ENCODE results near the gene EVPLL. TPM values are rescaled to one million over a fixed set of nuclear protein-coding genes. Genes with fewer than 3 reads are reported as not detected.

EVPLL gene
- total RNA-seq, 4 donors from 2014 or later: not detected

- no peaks in the 10 kb centered on the region for H3K27me3 ChIP-seq
- TF ChIP-seq POLR2A (IDR thresholded peaks at IDR 0.05; ENCODE audit: low read depth): no peak
- no peak for TF ChIP-seq POLR2AphosphoS5 (IDR thresholded peaks at IDR 0.05)
- TF ChIP-seq CTCF (IDR thresholded peaks at IDR 0.05): no peak
- no peaks in the 10 kb centered on the region for H3K9me3 ChIP-seq
- no peak for DNase-seq (ENCODE audit: extremely low spot score)
- intact Hi-C loops (cut with DNase I): no loop called here
- 96% methylated on average over 13 of the region's 13 CpGs for WGBS
- peaks cover 20 to 87% (median 48%) of the 10 kb centered on the region in 4 donors for H3K36me3 ChIP-seq
- no peak overlapping the region for H3K27ac ChIP-seq (replicated peaks in 1 of 4)
- no peaks in the 10 kb centered on the region for H3K4me1 ChIP-seq
- H3K4me3 ChIP-seq: no peak overlapping the region
Observed at GRCh38 chr17:18339933-18340332, 37.6 kb upstream of the EVPLL start.

GRCh38 chr17:18344021-18344420 lies 33.6 kb upstream of the EVPLL start:
- Histone ChIP-seq H3K27me3 (no peaks in the 10 kb centered on the region), H3K36me3 (peaks cover 34 to 95% (median 60%) of the 10 kb centered on the region in 4 donors), H3K27ac (replicated peaks in 1 of 4) (no peak overlapping the region), H3K9me3 (no peaks in the 10 kb centered on the region), H3K4me1 (no peaks in the 10 kb centered on the region), H3K4me3 (no peak overlapping the region)
- DNase-seq (ENCODE audit: extremely low spot score): no peak
- 85% methylated on average over 5 of the region's 5 CpGs for WGBS
- intact Hi-C loops (cut with DNase I): no loop called here
- no peak for TF ChIP-seq POLR2AphosphoS5 (IDR thresholded peaks at IDR 0.05)
- no peak for TF ChIP-seq CTCF (IDR thresholded peaks at IDR 0.05)
- TF ChIP-seq EP300 (IDR thresholded peaks at IDR 0.05): no peak
- TF ChIP-seq POLR2A (IDR thresholded peaks at IDR 0.05; ENCODE audit: low read depth): no peak

GRCh38 chr17:18353541-18353940 lies 24.0 kb upstream of the EVPLL start:
- no peaks in the 10 kb centered on the region for H3K9me3 ChIP-seq
- peaks cover 0 to 15% (median 6%) of the 10 kb centered on the region in 4 donors for H3K4me1 ChIP-seq
- no peak overlapping the region for H3K4me3 ChIP-seq
- H3K36me3 ChIP-seq: peaks cover 17 to 87% (median 44%) of the 10 kb centered on the region in 4 donors
- H3K27ac ChIP-seq (replicated peaks in 1 of 4): no peak overlapping the region
- intact Hi-C loops (cut with DNase I): no loop called here
- 91% methylated on average over 6 of the region's 6 CpGs for WGBS
- TF ChIP-seq EP300 (IDR thresholded peaks at IDR 0.05): no peak
- TF ChIP-seq CTCF (IDR thresholded peaks at IDR 0.05): no peak
- no peak for TF ChIP-seq POLR2AphosphoS5 (IDR thresholded peaks at IDR 0.05)
- no peak for TF ChIP-seq POLR2A (IDR thresholded peaks at IDR 0.05; ENCODE audit: low read depth)
- H3K27me3 ChIP-seq: no peaks in the 10 kb centered on the region
- DNase-seq (ENCODE audit: extremely low spot score): no peak

GRCh38 chr17:18356624-18357023 lies 21.0 kb upstream of the EVPLL start:
- DNase-seq (ENCODE audit: extremely low spot score): no peak
- H3K9me3 ChIP-seq: no peaks in the 10 kb centered on the region
- intact Hi-C loops (cut with DNase I): no loop called here
- peaks cover 24 to 77% (median 35%) of the 10 kb centered on the region in 4 donors for H3K36me3 ChIP-seq
- H3K4me3 ChIP-seq: no peak overlapping the region
- no peak for TF ChIP-seq EP300 (IDR thresholded peaks at IDR 0.05)
- TF ChIP-seq CTCF (IDR thresholded peaks at IDR 0.05): no peak
- TF ChIP-seq POLR2AphosphoS5 (IDR thresholded peaks at IDR 0.05): no peak
- TF ChIP-seq POLR2A (IDR thresholded peaks at IDR 0.05; ENCODE audit: low read depth): no peak
- H3K27ac ChIP-seq (replicated peaks in 1 of 4): peak overlapping the region in 3 of 4 donors; percentile 43 to 52 (median 50)
- H3K4me1 ChIP-seq: peaks cover under 1 to 21% (median 11%) of the 10 kb centered on the region in 4 donors
- 81% methylated on average over 10 of the region's 10 CpGs for WGBS
- H3K27me3 ChIP-seq: no peaks in the 10 kb centered on the region

GRCh38 chr17:18360518-18360917 lies 17.1 kb upstream of the EVPLL start:
- Histone ChIP-seq H3K27ac (replicated peaks in 1 of 4) (no peak overlapping the region), H3K4me1 (peaks cover 15 to 41% (median 31%) of the 10 kb centered on the region in 4 donors), H3K9me3 (no peaks in the 10 kb centered on the region), H3K27me3 (no peaks in the 10 kb centered on the region), H3K36me3 (peaks cover 0 to 38% (median 14%) of the 10 kb centered on the region in 4 donors), H3K4me3 (no peak overlapping the region)
- intact Hi-C loops (cut with DNase I): no loop called here
- DNase-seq (ENCODE audit: extremely low spot score): no peak
- WGBS: 86% methylated on average over 8 of the region's 8 CpGs
- TF ChIP-seq CTCF (IDR thresholded peaks at IDR 0.05): no peak
- no peak for TF ChIP-seq POLR2AphosphoS5 (IDR thresholded peaks at IDR 0.05)
- no peak for TF ChIP-seq EP300 (IDR thresholded peaks at IDR 0.05)
- TF ChIP-seq POLR2A (IDR thresholded peaks at IDR 0.05; ENCODE audit: low read depth): no peak

All from esophagus muscularis mucosa (tissue), 4 donors.